SK-N-SH treated with all-trans-retinoic acid at 6 μM for 48 hours (cell line): ENCODE results near the gene ATP8A1.

Experiments
- ARNTL ChIP-seq: fragments of 450-650 bp; formaldehyde crosslinking; IDR thresholded peaks from 2 replicates; pipeline ENCODE4 v1.5.0; 2020; ENCODE audit warnings: low read depth, mild to moderate bottlenecking, moderate library complexity, borderline replicate concordance
- BACH2 ChIP-seq: fragments of 250-450 bp; sonication (Bioruptor Pico); IDR thresholded peaks from 2 replicates; pipeline ENCODE4 v1.9.0; 2021; ENCODE audit warnings: mild to moderate bottlenecking, borderline replicate concordance
- ESRRG ChIP-seq: fragments of 250-450 bp; sonication (Bioruptor Pico); IDR thresholded peaks from 2 replicates; pipeline ENCODE4 v1.6.1; 2021; ENCODE audit warnings: mild to moderate bottlenecking
- ISL1 ChIP-seq: fragments of 250-450 bp; sonication (Bioruptor Pico); IDR thresholded peaks from 2 replicates; pipeline ENCODE4 v2.1.2; 2022; ENCODE audit warnings: mild to moderate bottlenecking, moderate library complexity
- POU6F1 ChIP-seq: fragments of 250-450 bp; sonication (Bioruptor Pico); IDR thresholded peaks from 2 replicates; pipeline ENCODE4 v1.8.0; 2021; ENCODE audit warnings: low read depth, mild to moderate bottlenecking, moderate library complexity, borderline replicate concordance
- RARB ChIP-seq: fragments of 250-450 bp; sonication (Bioruptor Pico); IDR thresholded peaks from 2 replicates; pipeline ENCODE4 v1.8.0; 2021; ENCODE audit warnings: mild to moderate bottlenecking, moderate library complexity
- SNAI2 ChIP-seq: fragments of 250-450 bp; sonication (Bioruptor Pico); IDR thresholded peaks from 2 replicates; pipeline ENCODE4 v1.5.0; 2020; ENCODE audit warnings: mild to moderate bottlenecking, moderate library complexity
- TSHZ2 ChIP-seq: fragments of 250-450 bp; sonication (Bioruptor Pico); IDR thresholded peaks from 2 replicates; pipeline ENCODE4 v1.5.0; 2020; ENCODE audit warnings: mild to moderate bottlenecking, moderate library complexity
- ZC3H10 ChIP-seq: fragments of 250-450 bp; sonication (Bioruptor Pico); IDR thresholded peaks from 2 replicates; pipeline ENCODE4 v1.5.1; 2021; ENCODE audit warnings: mild to moderate bottlenecking, moderate library complexity
- ZFP3 ChIP-seq: fragments of 250-450 bp; sonication (Bioruptor Pico); IDR thresholded peaks from 2 replicates; pipeline ENCODE4 v1.5.0; 2020; ENCODE audit warnings: mild to moderate bottlenecking, moderate library complexity
- ZFP30 ChIP-seq: fragments of 450-650 bp; formaldehyde crosslinking; IDR thresholded peaks from 2 replicates; pipeline ENCODE4 v1.5.0; 2022; ENCODE audit warnings: mild to moderate bottlenecking, moderate library complexity
- ZNF565 ChIP-seq: fragments of 450-650 bp; formaldehyde crosslinking; conservative IDR thresholded peaks from 2 replicates; pipeline ENCODE4 v1.5.0; 2020; ENCODE audit warnings: low read depth, mild to moderate bottlenecking, moderate library complexity
- TF ChIP-seq, protein P1 (sequence below): fragments of 250-450 bp; sonication (Bioruptor Pico); IDR thresholded peaks from 2 replicates; pipeline ENCODE4 v1.8.0; 2020; ENCODE audit warnings: mild to moderate bottlenecking, moderate library complexity, borderline replicate concordance

DNA sequence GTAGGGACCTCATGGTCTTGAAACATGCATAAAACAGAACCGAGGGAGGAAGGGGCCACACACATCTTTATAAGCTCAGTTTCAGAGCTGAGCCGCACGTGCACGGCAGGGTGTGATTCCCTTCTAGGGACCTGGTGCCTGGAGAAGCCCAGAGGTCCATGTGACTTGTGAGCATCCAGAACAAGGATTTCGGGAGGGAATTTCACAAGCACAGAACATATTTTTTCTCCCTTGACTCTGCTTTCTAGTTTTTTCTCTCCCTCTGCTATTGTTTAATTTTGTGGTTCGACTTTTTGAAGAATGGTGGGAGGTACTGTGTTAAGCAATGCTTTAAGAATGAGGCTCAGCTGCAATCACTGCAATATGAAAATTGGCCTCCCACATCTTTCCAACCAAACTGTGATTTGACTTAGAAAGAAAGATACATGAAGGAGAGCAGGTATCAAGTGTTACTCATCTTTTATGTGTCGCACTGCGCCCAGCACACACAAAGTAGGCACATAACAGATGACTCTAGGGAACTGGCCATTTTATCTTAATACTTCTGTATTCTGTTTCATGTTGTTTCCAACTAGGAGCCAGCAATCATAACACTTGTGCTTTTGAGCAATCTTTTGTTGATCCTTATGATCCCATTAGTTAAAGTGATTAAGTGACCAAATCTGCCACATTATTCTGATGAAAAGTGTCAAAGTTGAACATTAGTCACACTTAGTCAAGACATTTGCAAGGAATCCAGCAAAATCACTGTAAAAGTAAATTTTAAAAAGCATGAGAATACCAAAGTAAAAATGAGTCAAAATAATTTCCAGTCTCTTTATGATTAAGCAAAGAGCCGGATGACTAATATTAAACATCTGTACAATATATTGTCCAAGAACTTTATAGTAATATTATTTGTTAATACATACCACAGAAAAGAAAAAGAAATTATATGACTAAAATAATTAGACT lies 173.2 kb downstream of the ATP8A1 start:
- TF ChIP-seq SNAI2 (CRISPR knock-in tag) (no peak), ESRRG (CRISPR knock-in tag) (no peak), RARB (CRISPR knock-in tag) (no peak), ZC3H10 (CRISPR knock-in tag) (no peak), ZFP30 (CRISPR knock-in tag) (peak; percentile 74; the same call in 1 of the 2 replicates), POU6F1 (no peak), BACH2 (no peak), ZNF565 (no peak), TSHZ2 (CRISPR knock-in tag) (no peak), ISL1 (no peak; the same call in 1 of the 2 replicates), ZFP3 (CRISPR knock-in tag) (no peak), ARNTL (CRISPR knock-in tag) (no peak)
- TF ChIP-seq, protein P1, sequence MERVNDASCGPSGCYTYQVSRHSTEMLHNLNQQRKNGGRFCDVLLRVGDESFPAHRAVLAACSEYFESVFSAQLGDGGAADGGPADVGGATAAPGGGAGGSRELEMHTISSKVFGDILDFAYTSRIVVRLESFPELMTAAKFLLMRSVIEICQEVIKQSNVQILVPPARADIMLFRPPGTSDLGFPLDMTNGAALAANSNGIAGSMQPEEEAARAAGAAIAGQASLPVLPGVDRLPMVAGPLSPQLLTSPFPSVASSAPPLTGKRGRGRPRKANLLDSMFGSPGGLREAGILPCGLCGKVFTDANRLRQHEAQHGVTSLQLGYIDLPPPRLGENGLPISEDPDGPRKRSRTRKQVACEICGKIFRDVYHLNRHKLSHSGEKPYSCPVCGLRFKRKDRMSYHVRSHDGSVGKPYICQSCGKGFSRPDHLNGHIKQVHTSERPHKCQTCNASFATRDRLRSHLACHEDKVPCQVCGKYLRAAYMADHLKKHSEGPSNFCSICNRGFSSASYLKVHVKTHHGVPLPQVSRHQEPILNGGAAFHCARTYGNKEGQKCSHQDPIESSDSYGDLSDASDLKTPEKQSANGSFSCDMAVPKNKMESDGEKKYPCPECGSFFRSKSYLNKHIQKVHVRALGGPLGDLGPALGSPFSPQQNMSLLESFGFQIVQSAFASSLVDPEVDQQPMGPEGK (CRISPR knock-in tag): no peak
